IMR-90 (cell line): ENCODE results near the gene CD3E. TPM values are rescaled to one million over a fixed set of nuclear protein-coding genes. Genes with fewer than 3 reads are reported as not detected.

Experiments used
- ATAC-seq: fragments of 200-7000 bp; cut with Tn5 transposase; 2 replicates; pipeline ENCODE4 v1.9.1; 2020; ENCODE audit warnings: low read depth, mild to moderate bottlenecking, moderate library complexity
- BruUV-seq: library from RNA; stranded (reverse); fragments of 400-500 nt; replicated peaks from 2 replicates; lab custom pipeline; 2021; lab: Mats Ljungman, UMichigan
- CTCF ChIA-PET: fragments of 300-600 bp; formaldehyde crosslinking; extraction: SDS; loops from one replicate; lab custom pipeline; 2021; ENCODE audit warnings: antibody characterized with exemption; lab: Yijun Ruan, JAX
- POLR2A ChIA-PET: fragments of 300-600 bp; sonication (Branson Sonifier 250); formaldehyde crosslinking; loops from one replicate; lab custom pipeline; 2022; ENCODE audit warnings: antibody characterized with exemption; ENCODE audit not compliant: unreplicated experiment; lab: Charles Lee
- DNase-seq: peaks from one replicate; pipeline ENCODE4 v3.0.0; 2013
- H2AFZ ChIP-seq: replicated peaks from 2 replicates; pipeline ENCODE3; 2013; ENCODE audit warnings: low read length, mild to moderate bottlenecking; ENCODE audit not compliant: poor library complexity
- H2AK5ac ChIP-seq: 2 replicates; pipeline ENCODE4 v1.6.1; 2013; ENCODE audit warnings: low read depth, low read length, inconsistent platforms
- H2AK9ac ChIP-seq: replicated peaks from 2 replicates; pipeline ENCODE3; 2013; ENCODE audit warnings: mild to moderate bottlenecking, low read depth, low read length, moderate library complexity; ENCODE audit not compliant: poor library complexity
- H2BK120ac ChIP-seq: 2 replicates; pipeline ENCODE4 v1.6.1; 2013; ENCODE audit warnings: low read depth, low read length, inconsistent platforms
- H2BK15ac ChIP-seq: 3 replicates; pipeline ENCODE4 v1.6.1; 2013; ENCODE audit warnings: low read depth, low read length, inconsistent platforms
- H2BK20ac ChIP-seq: 2 replicates; pipeline ENCODE4 v1.6.1; 2013; ENCODE audit warnings: low read depth, mild to moderate bottlenecking, inconsistent platforms, low read length, moderate library complexity
- H2BK5ac ChIP-seq: 2 replicates; pipeline ENCODE4 v1.6.1; 2013; ENCODE audit warnings: mild to moderate bottlenecking, low read depth, low read length, inconsistent platforms; ENCODE audit not compliant: poor library complexity, severe bottlenecking
- H3K14ac ChIP-seq: replicated peaks from 2 replicates; pipeline ENCODE4 v1.6.1; 2013; ENCODE audit warnings: low read depth, low read length, inconsistent platforms
- H3K18ac ChIP-seq: 2 replicates; pipeline ENCODE4 v1.6.1; 2013; ENCODE audit warnings: low read depth, low read length, control low read depth
- H3K23ac ChIP-seq: 2 replicates; pipeline ENCODE4 v1.6.1; 2013; ENCODE audit warnings: low read depth, low read length, inconsistent platforms
- H3K27ac ChIP-seq: 2 replicates; pipeline ENCODE4 v1.5.1; 2013; ENCODE audit warnings: mild to moderate bottlenecking, control low read depth, low read length; ENCODE audit not compliant: insufficient read depth
- H3K27me3 ChIP-seq: 2 replicates; pipeline ENCODE4 v1.6.1; 2013; ENCODE audit warnings: low read length; ENCODE audit not compliant: control insufficient read depth, insufficient read depth
- H3K36me3 ChIP-seq: 2 replicates; pipeline ENCODE4 v1.6.1; 2013; ENCODE audit warnings: low read length, mixed read lengths; ENCODE audit not compliant: control insufficient read depth, insufficient read depth
- H3K4ac ChIP-seq: 2 replicates; pipeline ENCODE4 v1.6.1; 2013; ENCODE audit warnings: low read depth, low read length, inconsistent platforms
- H3K4me1 ChIP-seq: 2 replicates; pipeline ENCODE4 v1.6.1; 2013; ENCODE audit warnings: low read length, mixed read lengths; ENCODE audit not compliant: control insufficient read depth, insufficient read depth
- H3K4me2 ChIP-seq: 2 replicates; pipeline ENCODE4 v1.6.1; 2013; ENCODE audit warnings: low read depth, mild to moderate bottlenecking, control low read depth, low read length, moderate library complexity
- H3K4me3 ChIP-seq: 2 replicates; pipeline ENCODE4 v1.5.1; 2013; ENCODE audit warnings: low read depth, mild to moderate bottlenecking, control low read depth, low read length, moderate library complexity; ENCODE audit not compliant: insufficient read depth
- H3K56ac ChIP-seq: 2 replicates; pipeline ENCODE4 v1.6.1; 2013; ENCODE audit warnings: low read length, inconsistent platforms; ENCODE audit not compliant: insufficient read depth; ENCODE audit errors: extremely low read depth
- H3K79me1 ChIP-seq, 2 experiments: 2 replicates each; pipeline ENCODE4 v1.6.1; 2013; ENCODE audit warnings: low read length in 2 of 2, inconsistent platforms in 1 of 2, low read depth in 1 of 2
- H3K9ac ChIP-seq: 2 replicates; pipeline ENCODE4 v1.6.1; 2013; ENCODE audit warnings: low read depth, low read length, control low read depth
- H3K9me1 ChIP-seq: 2 replicates; pipeline ENCODE4 v1.6.1; 2013; ENCODE audit warnings: low read length, inconsistent platforms; ENCODE audit not compliant: insufficient read depth
- H3K9me3 ChIP-seq: 2 replicates; pipeline ENCODE4 v1.6.1; 2013; ENCODE audit warnings: low read length; ENCODE audit not compliant: control insufficient read depth, insufficient read depth
- H4K20me1 ChIP-seq: 2 replicates; pipeline ENCODE4 v1.6.1; 2013; ENCODE audit warnings: low read length, inconsistent platforms; ENCODE audit not compliant: insufficient read depth
- H4K5ac ChIP-seq: 2 replicates; pipeline ENCODE4 v1.6.1; 2013; ENCODE audit warnings: mild to moderate bottlenecking, low read depth, low read length, control low read depth
- H4K8ac ChIP-seq, 2 experiments: 2 replicates each; pipeline ENCODE4 v1.6.1; 2013; ENCODE audit warnings: low read depth in 2 of 2, low read length in 2 of 2, control low read depth in 1 of 2, inconsistent platforms in 1 of 2
- H4K91ac ChIP-seq: 2 replicates; pipeline ENCODE4 v1.6.1; 2013; ENCODE audit warnings: low read depth, low read length, inconsistent platforms; ENCODE audit not compliant: insufficient read depth
- RFX5 ChIP-seq: IDR thresholded peaks from 2 replicates; pipeline ENCODE4 v1.8.0; 2012; ENCODE audit warnings: low read depth, mild to moderate bottlenecking, low read length, moderate library complexity
- whole genome bisulfite sequencing, 2 experiments: methylation state at CpG; one replicate each; pipeline versions ENCODE4 v1.1.5 to v1.1.7; 2013; ENCODE audit warnings: missing lambda C conversion rate in 2 of 2; ENCODE audit not compliant: insufficient read length in 1 of 2; ENCODE audit errors: extremely low coverage in 2 of 2; 5-methylcytosine and 5-hydroxymethylcytosine counted together
- dilution Hi-C: fragments of 300-500 bp; cut with HindIII; formaldehyde crosslinking; loops from one replicate; pipeline ENCODE4 v1.14.3; 2018; ENCODE audit warnings: low sequenced_read_pairs; ENCODE audit not compliant: unreplicated experiment
- in situ Hi-C: fragments of 300-500 bp; cut with MboI; formaldehyde crosslinking; loops from 3 replicates; pipeline ENCODE4 v1.14.3; 2019; ENCODE audit warnings: low sequenced_read_pairs, inconsistent platforms, mixed read lengths
- intact Hi-C: fragments of 100-400 bp; cut with micrococcal nuclease; formaldehyde crosslinking; loops from 2 replicates; pipeline ENCODE4 v1.10.0; 2022
- polyA plus RNA-seq, 3 experiments: library from polyadenylated mRNA; depleted of rRNA; stranded (reverse); fragments of >200 nt; gene quantifications; 2 replicates each; pipeline ENCODE4 v1.2.3, GENCODE V29; 2012; ENCODE audit warnings: low replicate concordance in 1 of 3
- total RNA-seq: library from RNA; depleted of rRNA; stranded (reverse); fragments of >200 nt; gene quantifications from 2 replicates; pipeline ENCODE4 v1.2.3, GENCODE V29; 2012

Gene CD3E
- total and polyA plus RNA-seq, 2 of the 4 experiments (the other 2 are of a cell fraction): not detected

GRCh38 chr11:118283756-118284350 lies 20.7 kb upstream of the CD3E start:
- ChIA-PET POLR2A (no interaction called here), CTCF (no interaction called here)
- no peak overlapping the region for H2AFZ ChIP-seq
- H4K5ac ChIP-seq: no peak overlapping the region
- WGBS, 2 experiments: no CpG with 5 or more reads among the region's 4 CpGs
- intact Hi-C loops (no loop called here), in situ Hi-C loops (no loop called here), dilution Hi-C loops (no loop called here)
- DNase-seq: no peak
- H3K36me3 ChIP-seq: no peaks in the 10 kb centered on the region
- H4K8ac ChIP-seq: no peak overlapping the region
- H3K9me1 ChIP-seq: no peaks in the 10 kb centered on the region
- no peak overlapping the region for H3K14ac ChIP-seq
- H3K23ac ChIP-seq: no peak overlapping the region
- no peak overlapping the region for H4K91ac ChIP-seq
- no TSS peak for BruUV-seq
- no peak overlapping the region for H3K27ac ChIP-seq
- H2AK5ac ChIP-seq: no peak overlapping the region
- H3K4me1 ChIP-seq: no peaks in the 10 kb centered on the region
- no peak for ATAC-seq
- no peak overlapping the region for H2BK15ac ChIP-seq
- no peaks in the 10 kb centered on the region for H3K9me3 ChIP-seq
- H2BK5ac ChIP-seq: no peak overlapping the region
- H3K27me3 ChIP-seq: no peaks in the 10 kb centered on the region
- no peak overlapping the region for H2BK20ac ChIP-seq
- no peak overlapping the region for H3K4me2 ChIP-seq
- no peak overlapping the region for H3K56ac ChIP-seq
- H3K4ac ChIP-seq: no peak overlapping the region
- no peaks in the 10 kb centered on the region for H3K79me1 ChIP-seq
- no peak overlapping the region for H2BK120ac ChIP-seq
- H3K18ac ChIP-seq: no peak overlapping the region
- H4K20me1 ChIP-seq: no peaks in the 10 kb centered on the region
- TF ChIP-seq RFX5: no peak
- H3K4me3 ChIP-seq: no peak overlapping the region
- H2AK9ac ChIP-seq: no peak overlapping the region
- H3K9ac ChIP-seq: no peak overlapping the region
